Measurements from ENCODE around the gene KRT75.
A peak's percentile ranks its signal among the peaks of the same experiment; 100 is the strongest.

KRT75 gene

GRCh38 chr12:52427083-52427482 is 7.1 kb downstream of the KRT75 start:
- H3K4me3 ChIP-seq (ENCODE audit: low read depth, low read length): no peak overlapping the region
- no peak for TF ChIP-seq CTCF (conservative IDR thresholded peaks at IDR 0.05; ENCODE audit: low read depth, low read length)
- DNase-seq (ENCODE audit: low read depth): no peak

- TF ChIP-seq CTCF (conservative IDR thresholded peaks at IDR 0.05; ENCODE audit: low read depth, low read length): no peak
- H3K4me3 ChIP-seq (ENCODE audit: low read depth, low read length): no peak overlapping the region
- no peak for DNase-seq (ENCODE audit: low read depth)
These were observed 8.1 kb downstream of the KRT75 start for GRCh38 chr12:52426034-52426433.

DNA sequence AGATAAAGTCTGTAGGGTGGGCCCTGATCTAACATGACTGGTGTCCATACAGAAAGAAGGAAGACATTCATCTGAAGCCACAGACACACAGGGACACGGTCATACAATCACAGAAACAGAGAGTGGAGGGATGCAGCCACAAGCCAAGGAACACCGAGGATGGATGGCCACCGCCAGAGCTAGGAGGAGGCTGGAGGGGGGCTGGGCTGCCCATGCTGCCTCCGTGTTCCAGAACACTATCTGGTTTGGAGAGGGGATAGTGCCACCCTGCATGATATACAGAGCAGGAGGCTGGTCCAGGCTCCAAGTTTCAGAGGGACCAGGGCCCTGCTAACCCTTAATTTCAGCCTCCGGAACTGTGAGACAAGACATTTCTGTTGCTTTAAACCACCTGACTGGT is 8.7 kb downstream of the KRT75 start:
- TF ChIP-seq CTCF (conservative IDR thresholded peaks at IDR 0.05; ENCODE audit: low read depth, low read length): no peak
- no peak overlapping the region for H3K4me3 ChIP-seq (ENCODE audit: low read depth, low read length)
- no peak for DNase-seq (ENCODE audit: low read depth)

DNA sequence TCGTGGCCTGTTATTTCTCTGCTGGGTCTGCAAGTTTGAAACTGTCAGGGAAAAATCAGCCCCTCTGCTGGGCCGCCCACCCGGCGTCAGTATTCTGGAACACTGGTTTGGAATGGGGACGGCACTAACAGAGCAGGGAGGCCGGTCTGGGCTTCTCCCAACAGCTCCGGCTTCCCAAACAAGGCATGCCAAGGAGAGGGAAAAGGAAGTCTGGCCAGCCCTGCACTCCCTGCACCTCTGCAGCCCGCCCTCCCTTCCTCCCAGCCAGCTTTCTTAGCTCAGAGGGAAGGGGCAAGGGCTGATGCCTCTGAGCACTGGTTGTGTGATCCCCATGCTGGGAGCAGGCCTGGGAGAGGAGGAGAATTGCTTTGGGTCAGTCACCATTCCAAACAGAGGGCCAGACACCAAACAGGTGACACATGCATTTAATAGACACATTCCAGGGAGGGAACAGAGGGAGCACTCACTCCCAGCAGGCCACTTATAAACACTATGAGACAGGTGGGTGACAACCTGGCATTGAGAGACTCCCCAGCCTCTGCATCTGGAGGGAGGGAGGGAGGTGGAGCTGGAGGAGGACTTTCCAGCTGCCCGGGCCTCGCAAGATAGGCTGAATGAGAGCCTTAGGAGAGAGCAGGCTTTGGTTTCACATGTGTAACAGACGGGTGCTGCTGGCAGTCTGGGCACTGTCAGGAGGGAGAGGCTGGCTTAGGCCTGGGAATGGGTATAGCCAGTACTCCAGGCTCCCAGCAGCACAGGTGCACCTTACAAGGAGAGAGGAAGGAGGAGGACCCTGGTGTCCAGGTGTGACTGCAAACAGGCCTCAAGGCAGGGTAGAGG is 10.3 kb downstream of the KRT75 start:
- H3K4me3 ChIP-seq (ENCODE audit: low read depth, low read length): no peak overlapping the region
- no peak for TF ChIP-seq CTCF (conservative IDR thresholded peaks at IDR 0.05; ENCODE audit: low read depth, low read length)
- no peak for DNase-seq (ENCODE audit: low read depth)

- H3K4me3 ChIP-seq (ENCODE audit: low read depth, low read length): no peak overlapping the region
These were observed 11.1 kb downstream of the KRT75 start for GRCh38 chr12:52423035-52423434.

GRCh38 chr12:52419656-52420055 is 14.5 kb downstream of the KRT75 start:
- no peak for TF ChIP-seq CTCF (conservative IDR thresholded peaks at IDR 0.05; ENCODE audit: low read depth, low read length)
- peak; percentile 64 for DNase-seq (ENCODE audit: low read depth)
- no peak overlapping the region for H3K4me3 ChIP-seq (ENCODE audit: low read depth, low read length)

More at GRCh38 chr12:52423035-52423434, 11.1 kb downstream of the KRT75 start:
- no peak for TF ChIP-seq CTCF (conservative IDR thresholded peaks at IDR 0.05; ENCODE audit: low read depth, low read length)
- no peak for DNase-seq (ENCODE audit: low read depth)

- TF ChIP-seq CTCF (conservative IDR thresholded peaks at IDR 0.05; ENCODE audit: low read depth, low read length): no peak
- no peak for DNase-seq (ENCODE audit: low read depth)
- H3K4me3 ChIP-seq (ENCODE audit: low read depth, low read length): no peak overlapping the region
These were observed 15.5 kb downstream of the KRT75 start for GRCh38 chr12:52418576-52419110.

Measured in choroid plexus epithelial cell (primary cell).